ENCODE results near the gene PCDH9. TPM values are rescaled to one million over a fixed set of nuclear protein-coding genes. Genes with fewer than 3 reads are reported as not detected.

PCDH9 gene
- total RNA-seq, 1 experiment from 2014 or later = 5.8 TPM

GRCh38 chr13:66459634-66460033 lies 770.5 kb downstream of the PCDH9 start:
- intact Hi-C loops (cut with micrococcal nuclease; ENCODE audit: unreplicated experiment) = no loop called here
- POLR2A ChIA-PET (ENCODE audit: low non-redundant PET) = no interaction called here
- no peak for TF ChIP-seq CTCF (conservative IDR thresholded peaks at IDR 0.05; ENCODE audit: low read depth, low read length)
- no peak for TF ChIP-seq EZH2 (IDR thresholded peaks at IDR 0.05; ENCODE audit: borderline replicate concordance, low read depth, low read length, poor library complexity, severe bottlenecking)
- Histone ChIP-seq H3K9me3 (ENCODE audit: low read depth, low read length, poor library complexity, severe bottlenecking) (no peaks in the 10 kb centered on the region), H3K27ac (ENCODE audit: low read depth, low read length, poor library complexity, severe bottlenecking) (no peak overlapping the region), H3K27me3 (replicated peaks; ENCODE audit: insufficient read depth, low read depth, low read length, poor library complexity) (no peaks in the 10 kb centered on the region), H3K4me3 (ENCODE audit: low read depth, low read length, poor library complexity, severe bottlenecking) (no peak overlapping the region), H3K36me3 (ENCODE audit: insufficient read depth, low read length, poor library complexity, severe bottlenecking) (no peaks in the 10 kb centered on the region), H3K4me1 (ENCODE audit: insufficient read depth, low read length, poor library complexity, severe bottlenecking) (no peaks in the 10 kb centered on the region)
- BruUV-seq (replicated peaks) = no TSS peak
- CTCF ChIA-PET = no interaction called here
- DNase-seq (ENCODE audit: low spot score) = no peak

GRCh38 chr13:66459143-66459542 lies 771.0 kb downstream of the PCDH9 start:
- TF ChIP-seq CTCF (conservative IDR thresholded peaks at IDR 0.05; ENCODE audit: low read depth, low read length) = no peak
- TF ChIP-seq EZH2 (IDR thresholded peaks at IDR 0.05; ENCODE audit: borderline replicate concordance, low read depth, low read length, poor library complexity, severe bottlenecking) = no peak
- H3K27me3 ChIP-seq (replicated peaks; ENCODE audit: insufficient read depth, low read depth, low read length, poor library complexity) = no peaks in the 10 kb centered on the region
- no peaks in the 10 kb centered on the region for H3K36me3 ChIP-seq (ENCODE audit: insufficient read depth, low read length, poor library complexity, severe bottlenecking)
- DNase-seq (ENCODE audit: low spot score) = no peak
- no TSS peak for BruUV-seq (replicated peaks)
- no peaks in the 10 kb centered on the region for H3K9me3 ChIP-seq (ENCODE audit: low read depth, low read length, poor library complexity, severe bottlenecking)
- ChIA-PET CTCF (no interaction called here), POLR2A (ENCODE audit: low non-redundant PET) (no interaction called here)
- H3K27ac ChIP-seq (ENCODE audit: low read depth, low read length, poor library complexity, severe bottlenecking) = no peak overlapping the region
- intact Hi-C loops (cut with micrococcal nuclease; ENCODE audit: unreplicated experiment) = no loop called here
- H3K4me1 ChIP-seq (ENCODE audit: insufficient read depth, low read length, poor library complexity, severe bottlenecking) = no peaks in the 10 kb centered on the region
- H3K4me3 ChIP-seq (ENCODE audit: low read depth, low read length, poor library complexity, severe bottlenecking) = no peak overlapping the region

- Histone ChIP-seq H3K4me3 (ENCODE audit: low read depth, low read length, poor library complexity, severe bottlenecking) (no peak overlapping the region), H3K4me1 (ENCODE audit: insufficient read depth, low read length, poor library complexity, severe bottlenecking) (no peaks in the 10 kb centered on the region), H3K36me3 (ENCODE audit: insufficient read depth, low read length, poor library complexity, severe bottlenecking) (no peaks in the 10 kb centered on the region), H3K9me3 (ENCODE audit: low read depth, low read length, poor library complexity, severe bottlenecking) (no peaks in the 10 kb centered on the region), H3K27ac (ENCODE audit: low read depth, low read length, poor library complexity, severe bottlenecking) (no peak overlapping the region), H3K27me3 (replicated peaks; ENCODE audit: insufficient read depth, low read depth, low read length, poor library complexity) (no peaks in the 10 kb centered on the region)
- intact Hi-C loops (cut with micrococcal nuclease; ENCODE audit: unreplicated experiment) = no loop called here
- ChIA-PET POLR2A (ENCODE audit: low non-redundant PET) (no interaction called here), CTCF (no interaction called here)
- no TSS peak for BruUV-seq (replicated peaks)
- TF ChIP-seq CTCF (conservative IDR thresholded peaks at IDR 0.05; ENCODE audit: low read depth, low read length) = no peak
- TF ChIP-seq EZH2 (IDR thresholded peaks at IDR 0.05; ENCODE audit: borderline replicate concordance, low read depth, low read length, poor library complexity, severe bottlenecking) = no peak
- no peak for DNase-seq (ENCODE audit: low spot score)
Observed at GRCh38 chr13:66446413-66446812, 783.7 kb downstream of the PCDH9 start.

All from A673 (cell line).